Hippocampal formation (tissue), 2 donors: ENCODE results near the gene SYNGR4.
"Not testable (repeated sequence)": the region's sequence is repeated elsewhere in the genome, so short reads cannot be mapped to it uniquely, and the experiment has no call there.

Experiments
- DNase-seq, 2 donors: peaks; one replicate each; lab custom pipeline; 2025; lab: John Stamatoyannopoulos, UW

The SYNGR4 gene

GRCh38 chr19:48371367-48371766 is 7.2 kb downstream of the SYNGR4 start:
- no peak for DNase-seq

- DNase-seq: not testable (repeated sequence)
Measured at GRCh38 chr19:48371771-48372170, 7.6 kb downstream of the SYNGR4 start.

- no peak for DNase-seq
Measured at GRCh38 chr19:48372904-48373303, 8.7 kb downstream of the SYNGR4 start.

GRCh38 chr19:48373567-48373966 is 9.4 kb downstream of the SYNGR4 start:
- no peak for DNase-seq

GRCh38 chr19:48378194-48378570 is 14.0 kb downstream of the SYNGR4 start:
- no peak for DNase-seq

GRCh38 chr19:48379058-48379457 is 14.9 kb downstream of the SYNGR4 start:
- DNase-seq: no peak

- no peak for DNase-seq
Measured at GRCh38 chr19:48381178-48381950, 17.2 kb downstream of the SYNGR4 start.

- DNase-seq: no peak
Measured at GRCh38 chr19:48382286-48382685, 18.1 kb downstream of the SYNGR4 start.

- no peak for DNase-seq
Measured at GRCh38 chr19:48385461-48386087, 21.4 kb downstream of the SYNGR4 start.

GRCh38 chr19:48386981-48387380 is 22.8 kb downstream of the SYNGR4 start:
- no peak for DNase-seq

- DNase-seq: peak in 1 of 2 donors; percentile 52
Measured at GRCh38 chr19:48390188-48391099, 26.3 kb downstream of the SYNGR4 start.

- peak; percentile 73 to 83 for DNase-seq
Measured at GRCh38 chr19:48391100-48392005, 27.2 kb downstream of the SYNGR4 start, which contains the start of gene KDELR1. TSS of gene KDELR1 (minus strand) at chr19:48391551. CDS start at chr19:48391358, 193 bp downstream.

GRCh38 chr19:48392006-48392344 is 27.8 kb downstream of the SYNGR4 start:
- DNase-seq: not testable (repeated sequence)

GRCh38 chr19:48392860-48393558 is 28.8 kb downstream of the SYNGR4 start:
- DNase-seq: no peak

- no peak for DNase-seq
Measured at GRCh38 chr19:48393559-48394330, 29.6 kb downstream of the SYNGR4 start, which contains the start of gene GRIN2D. TSS of gene GRIN2D (plus strand) at chr19:48393668. CDS start at chr19:48398393, 4,725 bp downstream.

GRCh38 chr19:48394331-48395169 is 30.4 kb downstream of the SYNGR4 start:
- DNase-seq: no peak

- DNase-seq: no peak
Measured at GRCh38 chr19:48395170-48395455, 30.9 kb downstream of the SYNGR4 start.

- no peak for DNase-seq
Measured at GRCh38 chr19:48395499-48395898, 31.3 kb downstream of the SYNGR4 start.
